Adrenal gland (tissue), 5 donors: Measurements from ENCODE around the gene USP6NL.

ENCODE experiments used
- CTCF ChIP-seq, 6 experiments: fragments of 450-650 bp in 4 of 6; fragments of 200-600 bp in 2 of 6; sonication (generic) in 1 of 6; IDR thresholded peaks; 1 replicate in 5 of 6; 2 replicates in 1 of 6; pipeline versions ENCODE4 v1.5.1 to v1.8.0; 2016 to 2021; ENCODE audit warnings: antibody characterized with exemption in 6 of 6, mild to moderate bottlenecking in 2 of 6, moderate library complexity in 1 of 6
- POLR2A ChIP-seq, 2 donors: fragments of 450-650 bp; IDR thresholded peaks; one replicate each; pipeline ENCODE4 v1.6.1; 2017; ENCODE audit warnings: antibody characterized with exemption in 2 of 2, mild to moderate bottlenecking in 2 of 2, moderate library complexity in 1 of 2
- donor health status: DM: no; HTN: no; CAD: no.

GRCh38 chr10:11548768-11549099 lies 62.7 kb downstream of the USP6NL start:
- TF ChIP-seq POLR2A (IDR thresholded peaks at IDR 0.05), result no peak
- no peak for TF ChIP-seq CTCF (IDR thresholded peaks at IDR 0.05)
